Measurements from ENCODE around the gene SMYD4.

SMYD4 gene

DNA sequence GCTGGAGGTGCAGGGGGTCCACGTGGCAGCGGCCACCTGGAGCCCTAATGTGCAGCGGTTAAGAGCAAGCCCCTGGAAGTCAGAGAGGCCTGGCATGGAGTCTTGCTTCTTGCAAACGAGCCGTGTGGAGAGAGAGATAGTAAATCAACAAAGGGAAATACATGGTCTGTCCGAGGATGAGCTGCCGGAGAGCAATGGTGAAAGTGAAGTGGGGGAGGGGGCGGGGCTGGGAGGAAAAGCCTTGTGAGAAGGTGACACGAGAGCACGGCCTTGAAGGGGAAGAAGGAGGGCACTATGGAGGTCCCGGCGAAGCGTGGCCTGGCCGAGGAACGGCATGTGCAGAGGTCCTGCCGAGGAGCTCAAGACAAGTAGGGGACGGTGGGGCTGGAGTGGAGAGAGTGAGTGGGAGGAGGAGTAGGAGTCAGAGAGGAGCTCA, 73.9 kb downstream of the SMYD4 start:
- no peak for DNase-seq (ENCODE audit: low read depth)
- no peak overlapping the region for H3K4me3 ChIP-seq (ENCODE audit: low read depth, low read length)
- TF ChIP-seq CTCF (IDR thresholded peaks at IDR 0.05; ENCODE audit: low read depth, low read length, missing control alignments), result no peak

DNA sequence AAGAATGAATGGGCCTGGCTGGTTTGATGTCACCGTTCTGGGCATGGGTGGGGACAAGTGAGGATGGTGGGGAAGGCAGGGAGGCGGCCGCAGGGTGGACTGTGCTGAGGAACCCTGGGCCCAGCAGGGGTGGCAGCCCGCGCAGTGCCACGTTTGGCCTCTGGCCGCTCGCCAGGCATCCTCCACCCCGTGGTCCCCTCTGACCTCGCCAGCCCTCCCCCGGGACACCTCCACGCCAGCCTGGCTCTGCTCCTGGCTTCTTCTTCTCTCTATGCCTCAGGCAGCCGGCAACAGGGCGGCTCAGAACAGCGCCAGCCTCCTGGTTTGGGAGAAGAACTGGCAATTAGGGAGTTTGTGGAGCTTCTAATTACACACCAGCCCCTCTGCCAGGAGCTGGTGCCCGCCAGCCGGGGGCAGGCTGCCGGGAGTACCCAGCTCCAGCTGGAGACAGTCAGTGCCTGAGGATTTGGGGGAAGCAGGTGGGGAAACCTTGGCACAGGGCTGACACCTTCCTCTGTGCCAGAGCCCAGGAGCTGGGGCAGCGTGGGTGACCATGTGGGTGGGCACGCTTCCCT, 74.4 kb downstream of the SMYD4 start:
- no peak overlapping the region for H3K4me3 ChIP-seq (ENCODE audit: low read depth, low read length)
- no peak for TF ChIP-seq CTCF (IDR thresholded peaks at IDR 0.05; ENCODE audit: low read depth, low read length, missing control alignments)
- no peak for DNase-seq (ENCODE audit: low read depth)

- no peak for TF ChIP-seq CTCF (IDR thresholded peaks at IDR 0.05; ENCODE audit: low read depth, low read length, missing control alignments)
- no peak for DNase-seq (ENCODE audit: low read depth)
- H3K4me3 ChIP-seq (ENCODE audit: low read depth, low read length), result no peak overlapping the region
Observed at GRCh38 chr17:1754430-1755112, 75.1 kb downstream of the SMYD4 start.

DNA sequence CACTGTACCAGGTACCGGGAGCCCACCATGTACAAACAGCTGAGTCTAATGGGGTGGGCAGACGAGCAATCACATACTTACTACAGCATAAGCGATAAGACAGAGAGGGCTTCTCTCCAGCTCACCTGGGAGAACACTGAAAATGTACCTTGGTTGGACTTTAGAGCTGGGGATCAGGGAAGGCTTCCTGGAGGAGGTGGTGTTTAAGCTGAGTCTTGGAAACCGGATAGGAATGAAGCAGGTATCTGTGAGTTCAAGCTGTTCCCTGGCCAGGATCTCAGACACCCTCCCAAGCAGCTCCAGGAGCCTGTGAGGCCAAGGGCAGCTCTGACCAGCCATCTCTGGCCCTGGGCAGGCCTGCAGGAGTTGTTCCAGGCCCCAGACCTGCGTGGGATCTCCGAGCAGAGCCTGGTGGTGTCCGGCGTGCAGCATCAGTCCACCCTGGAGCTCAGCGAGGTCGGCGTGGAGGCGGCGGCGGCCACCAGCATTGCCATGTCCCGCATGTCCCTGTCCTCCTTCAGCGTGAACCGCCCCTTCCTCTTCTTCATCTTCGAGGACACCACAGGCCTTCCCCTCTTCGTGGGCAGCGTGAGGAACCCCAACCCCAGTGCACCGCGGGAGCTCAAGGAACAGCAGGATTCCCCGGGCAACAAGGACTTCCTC, 75.8 kb downstream of the SMYD4 start:
- no peak for DNase-seq (ENCODE audit: low read depth)
- TF ChIP-seq CTCF (IDR thresholded peaks at IDR 0.05; ENCODE audit: low read depth, low read length, missing control alignments), result no peak
- no peak overlapping the region for H3K4me3 ChIP-seq (ENCODE audit: low read depth, low read length)

- no peak overlapping the region for H3K4me3 ChIP-seq (ENCODE audit: low read depth, low read length)
- no peak for TF ChIP-seq CTCF (IDR thresholded peaks at IDR 0.05; ENCODE audit: low read depth, low read length, missing control alignments)
- DNase-seq (ENCODE audit: low read depth), result no peak
Observed at GRCh38 chr17:1752425-1753262, 77.1 kb downstream of the SMYD4 start.

DNA sequence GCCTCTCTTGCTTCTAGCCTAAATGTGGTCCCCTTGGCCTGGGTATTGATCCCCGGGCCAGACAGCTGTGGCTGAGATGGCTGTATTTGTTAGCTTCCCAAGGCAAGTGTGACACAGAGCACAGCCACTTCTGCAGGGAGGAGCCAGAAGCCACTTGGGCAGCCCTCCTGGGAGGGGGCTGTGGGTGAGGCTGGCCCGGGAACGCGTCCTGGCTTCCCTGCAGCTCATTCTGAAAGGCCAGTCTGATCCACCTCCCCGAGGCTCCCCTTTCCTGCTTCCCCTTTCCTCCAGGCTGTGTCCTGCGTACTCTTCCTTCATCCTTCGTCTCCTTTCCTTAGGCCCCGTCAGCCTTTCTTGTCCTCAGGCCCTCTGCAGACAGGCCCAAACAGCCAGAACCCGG, 79.1 kb downstream of the SMYD4 start:
- H3K4me3 ChIP-seq (ENCODE audit: low read depth, low read length), result no peak overlapping the region
- no peak for DNase-seq (ENCODE audit: low read depth)
- no peak for TF ChIP-seq CTCF (IDR thresholded peaks at IDR 0.05; ENCODE audit: low read depth, low read length, missing control alignments)
